ENCODE data around the gene KRTAP12-4.
A peak's percentile ranks its signal among the peaks of the same experiment; 100 is the strongest.
"Not testable (repeated sequence)": the region's sequence is repeated elsewhere in the genome, so short reads cannot be mapped to it uniquely, and the experiment has no call there.

The KRTAP12-4 gene

GRCh38 chr21:44628707-44629391 lies 25.6 kb downstream of the KRTAP12-4 start:
- DNase-seq = no peak

GRCh38 chr21:44627831-44628233 lies 26.6 kb downstream of the KRTAP12-4 start:
- not testable (repeated sequence) for DNase-seq

GRCh38 chr21:44627181-44627822 lies 27.2 kb downstream of the KRTAP12-4 start:
- DNase-seq = not testable (repeated sequence)

- DNase-seq = no peak
These were observed 27.8 kb downstream of the KRTAP12-4 start, which contains the start of gene KRTAP10-9 for GRCh38 chr21:44626673-44627143. TSS of gene KRTAP10-9 (plus strand) at chr21:44627093. CDS start at chr21:44627172, 79 bp downstream.

GRCh38 chr21:44626262-44626661 lies 28.2 kb downstream of the KRTAP12-4 start:
- DNase-seq = no peak

- DNase-seq = no peak
These were observed 28.7 kb downstream of the KRTAP12-4 start for GRCh38 chr21:44625756-44626155.

GRCh38 chr21:44623575-44623974 lies 30.9 kb downstream of the KRTAP12-4 start:
- DNase-seq = no peak

GRCh38 chr21:44619886-44620285 lies 34.6 kb downstream of the KRTAP12-4 start:
- no peak for DNase-seq

GRCh38 chr21:44618909-44619308 lies 35.5 kb downstream of the KRTAP12-4 start:
- DNase-seq = peak; percentile 37

GRCh38 chr21:44618504-44618903 lies 36.0 kb downstream of the KRTAP12-4 start:
- DNase-seq = no peak

GRCh38 chr21:44617071-44617501 lies 37.4 kb downstream of the KRTAP12-4 start:
- DNase-seq = no peak

- no peak for DNase-seq
These were observed 37.9 kb downstream of the KRTAP12-4 start for GRCh38 chr21:44616591-44616926.

- no peak for DNase-seq
These were observed 38.4 kb downstream of the KRTAP12-4 start for GRCh38 chr21:44615911-44616590.

- DNase-seq = no peak
These were observed 39.0 kb downstream of the KRTAP12-4 start for GRCh38 chr21:44615466-44615865.

- DNase-seq = no peak
These were observed 39.5 kb downstream of the KRTAP12-4 start for GRCh38 chr21:44614961-44615391.

- DNase-seq = no peak
These were observed 40.3 kb downstream of the KRTAP12-4 start for GRCh38 chr21:44614161-44614631.

GRCh38 chr21:44613386-44614155 lies 40.9 kb downstream of the KRTAP12-4 start:
- DNase-seq = no peak

GRCh38 chr21:44612669-44613229 lies 41.7 kb downstream of the KRTAP12-4 start:
- no peak for DNase-seq

- no peak for DNase-seq
These were observed 42.4 kb downstream of the KRTAP12-4 start, which contains the start of gene KRTAP10-8 for GRCh38 chr21:44612029-44612486. TSS of gene KRTAP10-8 (plus strand) at chr21:44612079. CDS start at chr21:44612101, 22 bp downstream.

- DNase-seq = no peak
These were observed 42.9 kb downstream of the KRTAP12-4 start for GRCh38 chr21:44611551-44611950.

GRCh38 chr21:44610157-44610843 lies 44.2 kb downstream of the KRTAP12-4 start:
- not testable (repeated sequence) for DNase-seq
